H9 (cell line): Measurements from ENCODE around the gene SFTPB. TPM values are rescaled to one million over a fixed set of nuclear protein-coding genes. Genes with fewer than 3 reads are reported as not detected.

ENCODE experiments used
- DNase-seq: peaks from one replicate; pipeline ENCODE4 v3.0.0-alpha.2; 2017
- H2AFZ ChIP-seq: one replicate; pipeline ENCODE4 v1.6.1; 2013; ENCODE audit warnings: mild to moderate bottlenecking, low read length, control low read depth, moderate library complexity
- H2AK5ac ChIP-seq: 2 replicates; pipeline ENCODE4 v1.6.1; 2013; ENCODE audit warnings: low read length, control low read depth, mixed read lengths; ENCODE audit not compliant: insufficient read length
- H2BK120ac ChIP-seq: one replicate; pipeline ENCODE4 v1.6.1; 2013; ENCODE audit warnings: low read depth, mild to moderate bottlenecking, low read length, control low read depth, inconsistent platforms; ENCODE audit not compliant: poor library complexity, severe bottlenecking
- H2BK12ac ChIP-seq: 2 replicates; pipeline ENCODE4 v1.6.1; 2013; ENCODE audit warnings: low read length, control low read depth, mixed read lengths, low read depth; ENCODE audit not compliant: insufficient read length
- H2BK15ac ChIP-seq: 2 replicates; pipeline ENCODE4 v1.6.1; 2013; ENCODE audit warnings: low read depth, low read length, control low read depth
- H2BK20ac ChIP-seq: one replicate; pipeline ENCODE4 v1.6.1; 2013; ENCODE audit warnings: low read depth, mild to moderate bottlenecking, low read length, control low read depth, inconsistent platforms; ENCODE audit not compliant: poor library complexity, severe bottlenecking
- H2BK5ac ChIP-seq: 2 replicates; pipeline ENCODE4 v1.6.1; 2013; ENCODE audit warnings: low read length, control low read depth, mixed read lengths; ENCODE audit not compliant: insufficient read length
- H3K14ac ChIP-seq: 2 replicates; pipeline ENCODE4 v1.6.1; 2013; ENCODE audit warnings: low read length, control low read depth; ENCODE audit not compliant: insufficient read depth
- H3K18ac ChIP-seq: 2 replicates; pipeline ENCODE4 v1.6.1; 2013; ENCODE audit warnings: low read depth, mild to moderate bottlenecking, mixed read lengths, low read length, control low read depth; ENCODE audit not compliant: insufficient read length
- H3K23ac ChIP-seq: 2 replicates; pipeline ENCODE4 v1.6.1; 2013; ENCODE audit warnings: low read length, control low read depth, mixed read lengths, low read depth; ENCODE audit not compliant: insufficient read length
- H3K23me2 ChIP-seq: 2 replicates; pipeline ENCODE4 v1.6.1; 2013; ENCODE audit warnings: low read depth, mild to moderate bottlenecking, mixed read lengths, low read length, control low read depth; ENCODE audit not compliant: insufficient read length, poor library complexity, severe bottlenecking
- H3K27ac ChIP-seq: 2 replicates; pipeline ENCODE4 v1.5.1; 2013; ENCODE audit warnings: low read length, control low read depth, mixed read lengths, low read depth; ENCODE audit not compliant: insufficient read length
- H3K27me3 ChIP-seq: 2 replicates; pipeline ENCODE4 v1.6.1; 2013; ENCODE audit warnings: low read length, control low read depth, inconsistent platforms; ENCODE audit not compliant: insufficient read depth
- H3K4ac ChIP-seq: 2 replicates; pipeline ENCODE4 v1.6.1; 2013; ENCODE audit warnings: low read depth, mild to moderate bottlenecking, control low read depth, inconsistent platforms, low read length, moderate library complexity
- H3K4me1 ChIP-seq: 2 replicates; pipeline ENCODE4 v1.6.1; 2013; ENCODE audit warnings: low read length, control low read depth, inconsistent platforms; ENCODE audit not compliant: insufficient read depth
- H3K4me2 ChIP-seq: 2 replicates; pipeline ENCODE4 v1.6.1; 2013; ENCODE audit warnings: low read length, control low read depth, mixed read lengths; ENCODE audit not compliant: insufficient read length, insufficient read depth
- H3K56ac ChIP-seq: 2 replicates; pipeline ENCODE4 v1.6.1; 2013; ENCODE audit warnings: low read depth, mild to moderate bottlenecking, mixed read lengths, low read length, control low read depth; ENCODE audit not compliant: insufficient read length
- H3K79me1 ChIP-seq: 2 replicates; pipeline ENCODE4 v1.6.1; 2013; ENCODE audit warnings: low read depth, mild to moderate bottlenecking, moderate library complexity, low read length, control low read depth, inconsistent platforms; ENCODE audit not compliant: insufficient read depth, poor library complexity, severe bottlenecking
- H3K79me2 ChIP-seq: 2 replicates; pipeline ENCODE4 v1.6.1; 2013; ENCODE audit warnings: low read length, control low read depth, inconsistent platforms; ENCODE audit not compliant: insufficient read depth
- H3K9ac ChIP-seq: 2 replicates; pipeline ENCODE4 v1.6.1; 2013; ENCODE audit warnings: low read length, control low read depth, mixed read lengths; ENCODE audit not compliant: insufficient read length; ENCODE audit errors: extremely low read depth
- H3K9me3 ChIP-seq: one replicate; pipeline ENCODE4 v1.6.1; 2013; ENCODE audit warnings: low read depth, low read length, inconsistent platforms; ENCODE audit not compliant: control insufficient read depth
- H3T11ph ChIP-seq: one replicate; pipeline ENCODE4 v1.6.1; 2013; ENCODE audit warnings: mild to moderate bottlenecking, low read length, control low read depth, inconsistent platforms
- H4K20me1 ChIP-seq: one replicate; pipeline ENCODE4 v1.6.1; 2013; ENCODE audit not compliant: control insufficient read depth, insufficient read length, insufficient read depth
- H4K5ac ChIP-seq: 2 replicates; pipeline ENCODE4 v1.6.1; 2013; ENCODE audit warnings: low read depth, mild to moderate bottlenecking, mixed read lengths, low read length, control low read depth; ENCODE audit not compliant: insufficient read length
- H4K8ac ChIP-seq: replicated peaks from 2 replicates; pipeline ENCODE4 v1.6.1; 2013; ENCODE audit warnings: low read length, control low read depth, mixed read lengths, low read depth; ENCODE audit not compliant: insufficient read length
- H4K91ac ChIP-seq: 2 replicates; pipeline ENCODE4 v1.6.1; 2013; ENCODE audit warnings: low read depth, mild to moderate bottlenecking, moderate library complexity, mixed read lengths, low read length, control low read depth; ENCODE audit not compliant: insufficient read length
- H3K27ac Mint-ChIP-seq, 3 experiments: 2 replicates in 2 of 3; 3 replicates in 1 of 3; pipeline ENCODE4 v1.8.0; 2020 to 2021; ENCODE audit warnings: mixed read lengths in 3 of 3, mild to moderate bottlenecking in 1 of 3, moderate library complexity in 1 of 3
- H3K27me3 Mint-ChIP-seq: 2 replicates; pipeline ENCODE4 v1.8.0; 2021; ENCODE audit warnings: low read depth, mild to moderate bottlenecking, moderate library complexity, mixed read lengths
- H3K36me3 Mint-ChIP-seq, 3 experiments: 2 replicates in 2 of 3; 3 replicates in 1 of 3; pipeline ENCODE4 v1.8.0; 2020 to 2021; ENCODE audit warnings: low read depth in 3 of 3, mixed read lengths in 3 of 3; ENCODE audit not compliant: insufficient read depth in 1 of 3
- H3K4me1 Mint-ChIP-seq, 2 experiments: 2 replicates each; pipeline ENCODE4 v1.8.0; 2020; ENCODE audit warnings: mixed read lengths in 2 of 2
- H3K4me3 Mint-ChIP-seq, 2 experiments: 2 replicates in 1 of 2; 3 replicates in 1 of 2; pipeline ENCODE4 v1.8.0; 2020 to 2021; ENCODE audit warnings: mild to moderate bottlenecking in 2 of 2, mixed read lengths in 2 of 2, moderate library complexity in 1 of 2
- H3K9me3 Mint-ChIP-seq, 2 experiments: 2 replicates in 1 of 2; 3 replicates in 1 of 2; pipeline ENCODE4 v1.8.0; 2020; ENCODE audit warnings: mild to moderate bottlenecking in 2 of 2, mixed read lengths in 2 of 2, moderate library complexity in 1 of 2
- CTCF ChIP-seq: fragments of 200-600 bp; sonication (generic); conservative IDR thresholded peaks from 3 replicates; pipeline ENCODE4 v1.8.0; 2021; ENCODE audit warnings: antibody characterized with exemption, mild to moderate bottlenecking
- WGBS: extraction: QIAGEN DNeasy Blood & Tissue Kit; methylation state at CpG from one replicate; pipeline ENCODE4 v1.1.7; 2013; ENCODE audit warnings: missing lambda C conversion rate, low lambda C conversion rate, mixed read lengths; ENCODE audit not compliant: insufficient read length; ENCODE audit errors: extremely low coverage; 5-methylcytosine and 5-hydroxymethylcytosine counted together
- total RNA-seq: library from RNA; stranded (reverse); gene quantifications from 2 replicates; pipeline ENCODE4 v1.2.1, GENCODE V29; 2021

The SFTPB gene
- total RNA-seq, 1 experiment from 2014 or later = not detected

GRCh38 chr2:85697096-85697495, 29.1 kb upstream of the SFTPB start:
- peak overlapping the region in 1 of 3 experiments; percentile 15; a peak in 1 of 7 replicates for H3K27ac Mint-ChIP-seq
- Histone ChIP-seq H2BK120ac (no peak overlapping the region), H3K4ac (no peak overlapping the region), H3K27ac (no peak overlapping the region), H3K18ac (no peak overlapping the region), H2BK15ac (no peak overlapping the region), H2BK20ac (no peak overlapping the region), H3K9me3 (no peaks in the 10 kb centered on the region), H3K14ac (no peak overlapping the region), H3K23me2 (no peaks in the 10 kb centered on the region), H4K8ac (no peak overlapping the region), H3K27me3 (no peaks in the 10 kb centered on the region), H3K79me1 (no peaks in the 10 kb centered on the region), H3K4me1 (no peaks in the 10 kb centered on the region), H3K23ac (no peak overlapping the region), H3K79me2 (no peaks in the 10 kb centered on the region), H4K5ac (no peak overlapping the region), H3K56ac (no peak overlapping the region), H2AK5ac (no peak overlapping the region), H3T11ph (no peak overlapping the region), H2BK5ac (no peak overlapping the region), H3K4me2 (no peak overlapping the region), H3K9ac (no peak overlapping the region), H2BK12ac (no peak overlapping the region), H4K91ac (no peak overlapping the region), H2AFZ (no peak overlapping the region), H4K20me1 (no peaks in the 10 kb centered on the region)
- no peak for TF ChIP-seq CTCF
- no peaks in the 10 kb centered on the region for H3K9me3 Mint-ChIP-seq
- H3K36me3 Mint-ChIP-seq = no peaks in the 10 kb centered on the region
- peaks cover 9 to 18% of the 10 kb centered on the region in 2 experiments for H3K4me1 Mint-ChIP-seq
- WGBS = no CpG with 5 or more reads among the region's 3 CpGs
- peaks cover 7% of the 10 kb centered on the region for H3K27me3 Mint-ChIP-seq
- H3K4me3 Mint-ChIP-seq = no peak overlapping the region
- no peak for DNase-seq
